Epithelial cell of proximal tubule (primary cell): Measurements from ENCODE around the gene WFDC2. TPM values are rescaled to one million over a fixed set of nuclear protein-coding genes. Genes with fewer than 3 reads are reported as not detected.

ENCODE experiments used
- DNase-seq: peaks from one replicate; pipeline ENCODE4 v3.0.0-alpha.2; 2011; ENCODE audit warnings: low read depth
- H3K4me3 ChIP-seq: 2 replicates; pipeline ENCODE4 v1.5.1; 2011; ENCODE audit warnings: low read depth, mild to moderate bottlenecking, low read length
- CTCF ChIP-seq: conservative IDR thresholded peaks from 2 replicates; pipeline ENCODE4 v1.5.1; 2012; ENCODE audit warnings: low read depth, mild to moderate bottlenecking, low read length
- total RNA-seq: library from RNA; depleted of rRNA; stranded (reverse); fragments of >200 nt; gene quantifications from 2 replicates; pipeline ENCODE4 v1.2.3, GENCODE V29; 2015

Gene WFDC2
- total RNA-seq, 1 donor from 2014 or later = 53.3 TPM

- peak; percentile 22 for DNase-seq
- TF ChIP-seq CTCF = no peak
- no peak overlapping the region for H3K4me3 ChIP-seq
Measured at GRCh38 chr20:45518282-45518681, 48.7 kb downstream of the WFDC2 start.

- H3K4me3 ChIP-seq = no peak overlapping the region
- DNase-seq = no peak
- TF ChIP-seq CTCF = no peak
Measured at GRCh38 chr20:45523821-45524220, 54.3 kb downstream of the WFDC2 start.

GRCh38 chr20:45527294-45527693 lies 57.7 kb downstream of the WFDC2 start:
- H3K4me3 ChIP-seq = no peak overlapping the region
- no peak for DNase-seq
- TF ChIP-seq CTCF = no peak

Other genes starting within 250 kb of the WFDC2 start
- not detected in 2 replicates for gene SEMG2, start 248.4 kb upstream of the WFDC2 start, total RNA-seq
- gene SLPI, start 215.2 kb upstream of the WFDC2 start, total RNA-seq = 20.5 and 68.1 TPM in 2 replicates
- gene RBPJL, start 162.9 kb upstream of the WFDC2 start, total RNA-seq = not detected in 2 replicates
- not detected in 2 replicates for gene MATN4, start 161.5 kb upstream of the WFDC2 start, total RNA-seq
- gene SDC4, start 121.3 kb upstream of the WFDC2 start, total RNA-seq = 153 and 239 TPM in 2 replicates
- 22.6 and 30.3 TPM in 2 replicates for gene SYS1, start 106.6 kb upstream of the WFDC2 start, total RNA-seq
- not detected in 2 replicates for gene TP53TG5, start 91.4 kb upstream of the WFDC2 start, total RNA-seq
- gene DBNDD2, start 61.5 kb upstream of the WFDC2 start, total RNA-seq = 49.6 and 55.2 TPM in 2 replicates
- gene PIGT, start 53.6 kb upstream of the WFDC2 start, total RNA-seq = 59.9 and 71.0 TPM in 2 replicates
- gene SPINT3, start 45.9 kb downstream of the WFDC2 start, total RNA-seq = not detected in 2 replicates
- gene WFDC6, start 69.7 kb downstream of the WFDC2 start, total RNA-seq = not detected in 2 replicates
- gene EPPIN, start 77.6 kb downstream of the WFDC2 start, total RNA-seq = not detected in 2 replicates
- not detected in 2 replicates for gene WFDC8, start 109.5 kb downstream of the WFDC2 start, total RNA-seq
- gene WFDC10A, start 160.0 kb downstream of the WFDC2 start, total RNA-seq = not detected in 2 replicates
- not detected in 2 replicates for gene WFDC9, start 161.5 kb downstream of the WFDC2 start, total RNA-seq
- not detected in 2 replicates for gene WFDC11, start 200.5 kb downstream of the WFDC2 start, total RNA-seq
- not detected in 2 replicates for gene WFDC13, start 232.3 kb downstream of the WFDC2 start, total RNA-seq
- gene WFDC10B, start 235.3 kb downstream of the WFDC2 start, total RNA-seq = not detected in 2 replicates